ENCODE data around the gene PELI2.
A peak's percentile ranks its signal among the peaks of the same experiment; 100 is the strongest.

Gene PELI2

DNA sequence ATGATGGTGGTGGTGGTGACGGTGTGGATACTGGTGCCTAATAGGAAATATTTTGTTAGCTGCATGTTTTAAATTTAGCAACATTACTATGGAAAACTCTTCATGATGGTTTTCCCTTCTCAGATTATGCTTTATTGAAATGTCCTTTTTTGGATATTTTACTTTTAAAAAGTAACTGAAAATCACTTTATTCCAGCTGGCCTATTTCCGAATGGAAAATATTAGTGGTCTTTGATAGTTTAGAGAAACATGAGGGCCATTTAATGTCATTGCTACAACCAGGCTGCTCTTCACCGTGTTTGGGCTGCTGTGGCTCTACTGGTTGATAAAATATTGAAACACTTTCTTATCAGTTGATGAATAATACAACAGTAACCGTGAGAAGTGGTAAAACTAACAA is 64.2 kb downstream of the PELI2 start:
- H3K27ac ChIP-seq = peak overlapping the region; percentile 55
- TF ChIP-seq, protein P1, sequence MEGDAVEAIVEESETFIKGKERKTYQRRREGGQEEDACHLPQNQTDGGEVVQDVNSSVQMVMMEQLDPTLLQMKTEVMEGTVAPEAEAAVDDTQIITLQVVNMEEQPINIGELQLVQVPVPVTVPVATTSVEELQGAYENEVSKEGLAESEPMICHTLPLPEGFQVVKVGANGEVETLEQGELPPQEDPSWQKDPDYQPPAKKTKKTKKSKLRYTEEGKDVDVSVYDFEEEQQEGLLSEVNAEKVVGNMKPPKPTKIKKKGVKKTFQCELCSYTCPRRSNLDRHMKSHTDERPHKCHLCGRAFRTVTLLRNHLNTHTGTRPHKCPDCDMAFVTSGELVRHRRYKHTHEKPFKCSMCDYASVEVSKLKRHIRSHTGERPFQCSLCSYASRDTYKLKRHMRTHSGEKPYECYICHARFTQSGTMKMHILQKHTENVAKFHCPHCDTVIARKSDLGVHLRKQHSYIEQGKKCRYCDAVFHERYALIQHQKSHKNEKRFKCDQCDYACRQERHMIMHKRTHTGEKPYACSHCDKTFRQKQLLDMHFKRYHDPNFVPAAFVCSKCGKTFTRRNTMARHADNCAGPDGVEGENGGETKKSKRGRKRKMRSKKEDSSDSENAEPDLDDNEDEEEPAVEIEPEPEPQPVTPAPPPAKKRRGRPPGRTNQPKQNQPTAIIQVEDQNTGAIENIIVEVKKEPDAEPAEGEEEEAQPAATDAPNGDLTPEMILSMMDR (IDR thresholded peaks at IDR 0.05) = no peak
- no peak for TF ChIP-seq ZFX (IDR thresholded peaks at IDR 0.05; ENCODE audit: borderline replicate concordance)

DNA sequence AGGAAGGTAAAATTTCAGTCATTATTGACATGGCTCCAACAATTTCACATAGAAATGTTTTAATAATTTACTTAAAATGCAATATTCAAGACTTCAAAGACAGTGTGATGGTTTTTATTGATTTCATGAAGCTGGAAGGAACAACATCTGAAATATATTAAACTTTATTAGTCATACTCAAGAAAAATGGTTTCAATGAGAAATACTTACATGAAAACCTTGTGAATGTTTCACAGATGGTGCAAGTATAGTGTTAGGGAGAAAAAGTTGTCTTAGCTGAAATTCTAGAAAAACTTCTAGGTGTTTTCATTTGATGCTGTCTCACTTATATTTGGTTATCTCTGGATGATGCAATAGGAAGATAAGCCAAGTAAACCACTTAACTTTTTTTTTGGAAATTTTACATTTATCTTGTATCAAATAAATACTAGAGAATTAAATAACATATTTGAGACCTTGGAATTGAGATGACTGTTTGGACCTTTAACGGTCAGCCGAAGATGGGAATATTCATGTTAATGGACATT is 65.5 kb downstream of the PELI2 start:
- TF ChIP-seq ZFX (IDR thresholded peaks at IDR 0.05; ENCODE audit: borderline replicate concordance) = no peak
- TF ChIP-seq, protein P1 (IDR thresholded peaks at IDR 0.05) = no peak
- no peak overlapping the region for H3K27ac ChIP-seq

DNA sequence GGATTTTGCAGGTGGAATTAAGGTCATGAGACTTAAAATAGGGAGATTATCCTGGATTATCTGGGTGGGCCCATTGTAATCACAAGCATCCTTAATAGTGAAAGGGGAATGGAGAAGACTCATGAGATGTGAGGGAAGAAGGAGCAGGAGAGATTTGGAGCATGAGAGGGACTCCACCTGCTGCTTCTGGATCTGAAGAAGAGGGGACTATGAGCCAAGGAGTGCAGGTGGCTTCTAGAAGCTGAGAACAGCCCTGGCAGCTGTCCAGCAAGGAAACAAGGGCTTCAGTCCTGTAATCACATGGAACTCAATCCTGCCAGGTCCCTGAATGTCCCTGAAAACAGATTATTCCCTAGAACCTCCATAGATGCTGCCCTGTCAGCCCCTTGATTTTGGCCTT is 67.8 kb downstream of the PELI2 start:
- TF ChIP-seq, protein P1 (IDR thresholded peaks at IDR 0.05) = no peak
- no peak for TF ChIP-seq ZFX (IDR thresholded peaks at IDR 0.05; ENCODE audit: borderline replicate concordance)
- no peak overlapping the region for H3K27ac ChIP-seq

DNA sequence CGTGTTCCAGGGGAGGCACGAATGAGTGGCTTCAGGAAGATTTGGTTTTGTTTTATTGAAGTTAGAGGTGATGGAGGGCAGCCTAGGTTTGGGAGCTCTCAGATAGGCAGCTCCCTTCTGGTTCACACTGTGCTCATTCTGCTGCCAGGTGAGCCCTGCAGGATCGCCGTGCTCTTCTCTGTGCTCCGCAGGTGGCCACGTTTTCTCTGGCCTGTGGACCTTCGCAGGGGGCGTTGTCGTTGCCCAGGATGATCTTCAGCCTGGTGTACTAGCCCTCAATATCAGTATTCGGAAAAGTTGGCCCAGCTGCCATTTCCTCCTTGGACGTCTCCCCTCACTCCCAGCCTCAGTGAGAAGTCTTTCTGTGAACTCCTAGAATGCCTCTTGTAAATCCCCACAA is 69.5 kb downstream of the PELI2 start:
- TF ChIP-seq ZFX (IDR thresholded peaks at IDR 0.05; ENCODE audit: borderline replicate concordance) = no peak
- TF ChIP-seq, protein P1 (IDR thresholded peaks at IDR 0.05) = no peak
- H3K27ac ChIP-seq = no peak overlapping the region

DNA sequence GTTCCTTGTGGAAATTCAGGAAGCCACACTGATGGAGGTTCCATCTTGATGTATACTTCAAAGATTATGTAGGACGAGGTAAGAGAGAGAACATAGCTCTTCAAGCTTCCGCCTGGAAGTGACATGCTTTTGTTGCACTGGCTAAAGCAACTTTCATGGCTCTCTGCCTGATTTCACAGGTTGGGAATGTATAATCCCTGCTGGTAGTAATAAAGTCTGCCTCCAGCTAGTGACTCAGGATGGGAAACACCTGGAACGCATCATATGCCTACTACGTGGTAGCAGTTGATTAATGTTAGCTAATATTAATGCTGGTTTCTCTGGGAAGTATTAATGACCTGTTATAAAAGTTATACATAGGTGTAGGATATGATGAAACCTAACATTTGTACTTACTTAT is 71.1 kb downstream of the PELI2 start:
- TF ChIP-seq, protein P1 (IDR thresholded peaks at IDR 0.05) = no peak
- no peak for TF ChIP-seq ZFX (IDR thresholded peaks at IDR 0.05; ENCODE audit: borderline replicate concordance)
- H3K27ac ChIP-seq = no peak overlapping the region

DNA sequence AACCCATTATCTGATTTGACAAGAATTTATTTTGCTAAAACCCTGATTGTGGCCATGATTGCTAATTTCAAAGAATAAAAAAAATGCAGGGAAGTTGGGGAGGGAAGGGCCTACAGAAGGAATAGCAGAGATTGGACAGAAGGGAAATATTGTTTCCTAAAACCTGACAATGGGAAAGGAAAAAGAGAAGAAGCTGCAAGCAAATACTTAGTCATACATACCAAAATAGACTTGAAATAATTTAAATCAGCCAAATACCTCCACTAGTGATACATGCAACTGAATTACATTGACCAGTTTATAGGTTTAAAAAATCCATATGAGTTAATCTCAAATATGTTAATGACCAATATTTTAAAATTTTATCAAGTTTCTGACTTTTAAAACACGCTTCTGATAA is 75.1 kb downstream of the PELI2 start:
- no peak overlapping the region for H3K27ac ChIP-seq
- no peak for TF ChIP-seq ZFX (IDR thresholded peaks at IDR 0.05; ENCODE audit: borderline replicate concordance)
- TF ChIP-seq, protein P1 (IDR thresholded peaks at IDR 0.05) = no peak

DNA sequence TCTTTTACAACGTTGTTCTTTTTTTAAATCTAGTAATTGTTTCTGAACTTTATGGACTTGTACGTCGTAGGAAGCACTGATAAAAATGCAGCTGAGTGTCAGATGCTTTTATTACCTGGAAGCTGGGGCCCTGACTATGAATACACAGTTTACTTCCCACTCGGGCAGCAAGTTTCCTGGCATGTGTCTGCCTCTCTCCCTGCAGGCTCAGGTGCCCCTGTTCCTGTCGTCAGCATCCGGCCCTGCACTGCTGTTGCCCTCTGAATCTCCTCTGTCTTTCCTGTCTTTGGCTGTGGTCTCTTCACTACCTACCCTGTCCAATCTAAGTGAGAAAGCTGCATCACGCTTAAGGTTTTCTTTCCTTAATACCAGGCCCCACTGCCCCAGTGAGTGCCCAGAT is 75.8 kb downstream of the PELI2 start:
- no peak overlapping the region for H3K27ac ChIP-seq
- TF ChIP-seq, protein P1 (IDR thresholded peaks at IDR 0.05) = no peak
- no peak for TF ChIP-seq ZFX (IDR thresholded peaks at IDR 0.05; ENCODE audit: borderline replicate concordance)

All from 22Rv1 (cell line).